ENCODE measurements around the gene MBD2. TPM values are rescaled to one million over a fixed set of nuclear protein-coding genes. Genes with fewer than 3 reads are reported as not detected.
A peak's percentile ranks its signal among the peaks of the same experiment; 100 is the strongest.
"Not testable (repeated sequence)": the region's sequence is repeated elsewhere in the genome, so short reads cannot be mapped to it uniquely, and the experiment has no call there.

The MBD2 gene
- total RNA-seq, 1 experiment from 2014 or later, result 79.7 TPM

GRCh38 chr18:54223568-54224241 is 764 bp downstream of the MBD2 start:
- POLR2A ChIA-PET (ENCODE audit: low non-redundant PET), result interaction anchor here (0.6 kb wide), 1 partner anchor 42 kb away, joined by 3 read pairs; no protein-coding TSS in a partner anchor
- Histone ChIP-seq H3K27me3 (replicated peaks; ENCODE audit: insufficient read depth, low read depth, low read length, poor library complexity) (no peaks in the 10 kb centered on the region), H3K4me3 (ENCODE audit: low read depth, low read length, poor library complexity, severe bottlenecking) (peak overlapping the region; percentile 72), H3K9me3 (ENCODE audit: low read depth, low read length, poor library complexity, severe bottlenecking) (no peaks in the 10 kb centered on the region), H3K36me3 (ENCODE audit: insufficient read depth, low read length, poor library complexity, severe bottlenecking) (no peaks in the 10 kb centered on the region), H3K27ac (ENCODE audit: low read depth, low read length, poor library complexity, severe bottlenecking) (no peak overlapping the region), H3K4me1 (ENCODE audit: insufficient read depth, low read length, poor library complexity, severe bottlenecking) (peaks cover 39% of the 10 kb centered on the region)
- no peak for TF ChIP-seq CTCF (conservative IDR thresholded peaks at IDR 0.05; ENCODE audit: low read depth, low read length)
- TF ChIP-seq EZH2 (IDR thresholded peaks at IDR 0.05; ENCODE audit: borderline replicate concordance, low read depth, low read length, poor library complexity, severe bottlenecking), result no peak
- DNase-seq (ENCODE audit: low spot score), result peak; percentile 83
- CTCF ChIA-PET, result interaction anchor here (0.7 kb wide), 1 partner anchor 12 kb away, joined by 3 read pairs; no protein-coding TSS in a partner anchor
- no TSS peak for BruUV-seq (replicated peaks)
- intact Hi-C loops (cut with micrococcal nuclease; ENCODE audit: unreplicated experiment), result loop anchor here (1.0 kb wide), 1 partner anchor 46 kb away; the partner anchor contains the start of gene POLI

GRCh38 chr18:54222922-54223567 is 1.4 kb downstream of the MBD2 start:
- no peak for DNase-seq (ENCODE audit: low spot score)
- ChIA-PET POLR2A (ENCODE audit: low non-redundant PET) (interaction anchor here (0.6 kb wide), 1 partner anchor 41 kb away, joined by 3 read pairs; no protein-coding TSS in a partner anchor), CTCF (interaction anchor here (0.7 kb wide), 1 partner anchor 12 kb away, joined by 3 read pairs; no protein-coding TSS in a partner anchor)
- intact Hi-C loops (cut with micrococcal nuclease; ENCODE audit: unreplicated experiment), result no loop called here
- H3K36me3 ChIP-seq (ENCODE audit: insufficient read depth, low read length, poor library complexity, severe bottlenecking), result no peaks in the 10 kb centered on the region
- TF ChIP-seq EZH2 (IDR thresholded peaks at IDR 0.05; ENCODE audit: borderline replicate concordance, low read depth, low read length, poor library complexity, severe bottlenecking), result no peak
- TF ChIP-seq CTCF (conservative IDR thresholded peaks at IDR 0.05; ENCODE audit: low read depth, low read length), result no peak
- peaks cover 45% of the 10 kb centered on the region for H3K4me1 ChIP-seq (ENCODE audit: insufficient read depth, low read length, poor library complexity, severe bottlenecking)
- TSS peak; percentile 26 for BruUV-seq (replicated peaks)
- H3K27ac ChIP-seq (ENCODE audit: low read depth, low read length, poor library complexity, severe bottlenecking), result no peak overlapping the region
- H3K27me3 ChIP-seq (replicated peaks; ENCODE audit: insufficient read depth, low read depth, low read length, poor library complexity), result no peaks in the 10 kb centered on the region
- H3K9me3 ChIP-seq (ENCODE audit: low read depth, low read length, poor library complexity, severe bottlenecking), result no peaks in the 10 kb centered on the region
- H3K4me3 ChIP-seq (ENCODE audit: low read depth, low read length, poor library complexity, severe bottlenecking), result peak overlapping the region; percentile 72

- TF ChIP-seq CTCF (conservative IDR thresholded peaks at IDR 0.05; ENCODE audit: low read depth, low read length), result no peak
- no peak for TF ChIP-seq EZH2 (IDR thresholded peaks at IDR 0.05; ENCODE audit: borderline replicate concordance, low read depth, low read length, poor library complexity, severe bottlenecking)
- CTCF ChIA-PET, result no interaction called here
- POLR2A ChIA-PET (ENCODE audit: low non-redundant PET), result no interaction called here
- Histone ChIP-seq H3K36me3 (ENCODE audit: insufficient read depth, low read length, poor library complexity, severe bottlenecking) (no peaks in the 10 kb centered on the region), H3K4me3 (ENCODE audit: low read depth, low read length, poor library complexity, severe bottlenecking) (no peak overlapping the region), H3K4me1 (ENCODE audit: insufficient read depth, low read length, poor library complexity, severe bottlenecking) (peaks cover 57% of the 10 kb centered on the region), H3K27ac (ENCODE audit: low read depth, low read length, poor library complexity, severe bottlenecking) (no peak overlapping the region), H3K9me3 (ENCODE audit: low read depth, low read length, poor library complexity, severe bottlenecking) (no peaks in the 10 kb centered on the region), H3K27me3 (replicated peaks; ENCODE audit: insufficient read depth, low read depth, low read length, poor library complexity) (no peaks in the 10 kb centered on the region)
- no peak for DNase-seq (ENCODE audit: low spot score)
- intact Hi-C loops (cut with micrococcal nuclease; ENCODE audit: unreplicated experiment), result no loop called here
- BruUV-seq (replicated peaks), result TSS peak; percentile 4
Observed at GRCh38 chr18:54220406-54220805, 4.1 kb downstream of the MBD2 start.

GRCh38 chr18:54218803-54219202 is 5.7 kb downstream of the MBD2 start:
- H3K4me3 ChIP-seq (ENCODE audit: low read depth, low read length, poor library complexity, severe bottlenecking); H3K36me3 ChIP-seq (ENCODE audit: insufficient read depth, low read length, poor library complexity, severe bottlenecking); DNase-seq (ENCODE audit: low spot score); H3K27me3 ChIP-seq (replicated peaks; ENCODE audit: insufficient read depth, low read depth, low read length, poor library complexity); H3K27ac ChIP-seq (ENCODE audit: low read depth, low read length, poor library complexity, severe bottlenecking); H3K9me3 ChIP-seq (ENCODE audit: low read depth, low read length, poor library complexity, severe bottlenecking); intact Hi-C loops (cut with micrococcal nuclease; ENCODE audit: unreplicated experiment); CTCF ChIA-PET; BruUV-seq (replicated peaks): not testable (repeated sequence)
- POLR2A ChIA-PET (ENCODE audit: low non-redundant PET), result interaction anchor here (0.6 kb wide), 1 partner anchor 50 kb away, joined by 5 read pairs; no protein-coding TSS in a partner anchor
- H3K4me1 ChIP-seq (ENCODE audit: insufficient read depth, low read length, poor library complexity, severe bottlenecking), result peaks cover 52% of the 10 kb centered on the region
